ENCODE measurements around the gene THRAP3. TPM values are rescaled to one million over a fixed set of nuclear protein-coding genes. Genes with fewer than 3 reads are reported as not detected.

Gene THRAP3, protein sequence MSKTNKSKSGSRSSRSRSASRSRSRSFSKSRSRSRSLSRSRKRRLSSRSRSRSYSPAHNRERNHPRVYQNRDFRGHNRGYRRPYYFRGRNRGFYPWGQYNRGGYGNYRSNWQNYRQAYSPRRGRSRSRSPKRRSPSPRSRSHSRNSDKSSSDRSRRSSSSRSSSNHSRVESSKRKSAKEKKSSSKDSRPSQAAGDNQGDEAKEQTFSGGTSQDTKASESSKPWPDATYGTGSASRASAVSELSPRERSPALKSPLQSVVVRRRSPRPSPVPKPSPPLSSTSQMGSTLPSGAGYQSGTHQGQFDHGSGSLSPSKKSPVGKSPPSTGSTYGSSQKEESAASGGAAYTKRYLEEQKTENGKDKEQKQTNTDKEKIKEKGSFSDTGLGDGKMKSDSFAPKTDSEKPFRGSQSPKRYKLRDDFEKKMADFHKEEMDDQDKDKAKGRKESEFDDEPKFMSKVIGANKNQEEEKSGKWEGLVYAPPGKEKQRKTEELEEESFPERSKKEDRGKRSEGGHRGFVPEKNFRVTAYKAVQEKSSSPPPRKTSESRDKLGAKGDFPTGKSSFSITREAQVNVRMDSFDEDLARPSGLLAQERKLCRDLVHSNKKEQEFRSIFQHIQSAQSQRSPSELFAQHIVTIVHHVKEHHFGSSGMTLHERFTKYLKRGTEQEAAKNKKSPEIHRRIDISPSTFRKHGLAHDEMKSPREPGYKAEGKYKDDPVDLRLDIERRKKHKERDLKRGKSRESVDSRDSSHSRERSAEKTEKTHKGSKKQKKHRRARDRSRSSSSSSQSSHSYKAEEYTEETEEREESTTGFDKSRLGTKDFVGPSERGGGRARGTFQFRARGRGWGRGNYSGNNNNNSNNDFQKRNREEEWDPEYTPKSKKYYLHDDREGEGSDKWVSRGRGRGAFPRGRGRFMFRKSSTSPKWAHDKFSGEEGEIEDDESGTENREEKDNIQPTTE
- 43.3 and 72.5 TPM in 2 replicates for total RNA-seq

DNA sequence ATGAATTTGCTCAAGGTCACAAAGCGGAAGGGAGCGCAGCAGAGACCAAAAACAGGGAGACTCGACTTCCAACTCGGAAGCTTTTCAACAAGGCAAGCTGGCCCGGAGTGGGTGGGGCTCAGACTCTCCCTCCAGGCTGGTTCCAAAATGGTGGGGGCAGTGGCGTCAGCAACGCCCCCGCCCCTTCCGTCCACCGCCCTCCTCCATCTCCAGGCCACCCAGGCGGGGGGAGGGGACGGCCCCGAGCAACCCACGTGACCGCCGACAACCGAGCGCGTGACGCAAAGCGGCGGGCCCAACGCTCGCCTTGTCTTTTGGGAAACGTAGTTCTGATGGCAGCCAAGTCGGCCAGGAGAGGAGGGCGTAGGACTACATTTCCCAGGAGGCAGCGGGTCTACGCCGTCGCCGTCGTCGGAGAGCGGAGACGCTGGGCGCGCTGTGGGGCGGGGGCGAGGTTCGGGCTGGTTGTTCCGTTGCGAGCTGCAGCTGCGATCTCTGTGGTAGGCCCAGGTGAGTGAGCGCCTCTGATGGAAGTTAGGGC lies at the start of gene THRAP3:
Gene THRAP3 (plus strand): TSS at position 448 of the 541 bp plus-strand sequence. CDS start 58,121 bp downstream, outside the sequence.

DNA sequence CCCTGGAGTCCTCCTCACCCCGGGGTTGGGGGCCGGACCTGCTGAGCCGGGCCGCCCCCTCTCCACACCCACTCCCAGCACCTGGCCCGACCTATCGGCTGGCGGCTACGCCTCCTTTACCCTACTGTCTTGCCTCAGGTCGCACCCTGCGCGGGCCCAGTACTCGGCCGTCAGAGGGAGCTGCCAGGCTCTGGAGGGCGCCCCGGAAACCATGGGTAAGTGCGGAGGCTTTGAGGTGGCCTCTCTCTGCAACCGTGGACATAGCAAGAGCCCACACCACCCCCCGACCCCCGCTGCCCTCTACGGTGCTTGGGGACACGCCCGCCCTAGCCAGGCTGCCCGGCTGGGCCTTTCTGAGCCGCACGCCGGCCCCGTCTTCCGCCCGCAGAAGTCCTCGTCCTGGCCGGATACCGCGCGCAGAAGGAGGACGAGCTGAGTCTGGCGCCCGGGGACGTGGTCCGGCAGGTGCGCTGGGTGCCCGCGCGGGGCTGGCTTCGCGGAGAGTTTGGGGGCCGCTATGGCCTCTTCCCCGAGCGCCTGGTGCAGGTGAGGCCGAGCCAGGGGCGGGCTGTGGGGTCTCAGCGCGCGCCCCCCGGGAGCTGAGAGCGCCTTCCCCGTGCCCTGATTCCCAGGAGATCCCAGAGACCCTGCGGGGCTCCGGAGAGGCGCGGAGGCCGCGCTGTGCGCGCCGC lies 82.1 kb downstream of the THRAP3 start, which contains the start of gene SH3D21:
Gene SH3D21 (plus strand): TSS at position 159 of the 692 bp plus-strand sequence. CDS start 53 bp downstream, at position 212.

DNA sequence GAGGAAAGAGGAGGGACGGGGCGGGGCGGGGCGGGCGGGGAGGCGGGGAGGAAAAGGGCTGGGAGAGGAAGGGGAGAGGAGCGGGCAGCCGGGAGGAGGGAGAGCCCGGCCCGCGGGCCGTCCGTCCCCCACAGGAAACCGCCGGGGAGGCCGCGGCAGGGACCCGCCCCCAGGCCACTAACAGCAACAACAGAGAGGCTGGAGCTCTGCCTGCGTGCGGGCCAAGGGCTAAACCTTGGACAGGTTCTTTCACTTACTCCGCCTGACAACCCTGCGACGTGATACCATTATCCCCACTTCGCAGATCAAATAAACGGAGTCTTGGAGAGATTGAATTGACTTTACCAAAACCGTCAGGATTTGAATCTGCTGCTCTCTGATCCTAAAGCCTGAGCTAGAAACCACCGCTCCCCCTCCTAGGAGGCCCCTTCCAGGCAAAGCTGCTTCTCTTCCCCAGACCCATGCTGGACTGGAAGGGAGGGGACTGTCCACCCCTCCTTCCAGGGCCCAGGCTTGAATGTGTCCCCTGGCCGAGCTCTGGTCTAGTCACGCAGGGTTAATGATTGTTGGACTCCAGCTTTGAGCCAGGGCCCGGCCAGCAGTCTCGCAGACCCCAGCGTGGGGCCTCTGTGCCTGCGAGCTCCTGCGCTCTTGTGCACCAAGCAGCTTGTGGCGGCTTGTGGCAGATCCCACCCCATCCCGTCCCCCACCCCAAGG lies 99.6 kb downstream of the THRAP3 start, which contains the start of gene EVA1B:
Gene EVA1B (minus strand): TSS at position 10 of the 717 bp plus-strand sequence. CDS start 608 bp downstream, outside the sequence.

Other genes with a start within 250 kb of the THRAP3 start
- gene TEKT2, start 140.3 kb upstream of the THRAP3 start, total RNA-seq, result under 0.01 and 0.09 TPM in 2 replicates
- gene ADPRS, start 135.6 kb upstream of the THRAP3 start, total RNA-seq, result 18.7 and 21.0 TPM in 2 replicates
- 3.0 and 8.0 TPM in 2 replicates for gene COL8A2, start 99.2 kb upstream of the THRAP3 start, total RNA-seq
- 70.9 and 72.6 TPM in 2 replicates for gene TRAPPC3, start 75.0 kb upstream of the THRAP3 start, total RNA-seq
- gene MAP7D1, start 68.3 kb upstream of the THRAP3 start, total RNA-seq, result 53.5 and 54.1 TPM in 2 replicates
- gene SH3D21, start 81.9 kb downstream of the THRAP3 start, total RNA-seq, result 1.5 and 2.5 TPM in 2 replicates
- 113 and 186 TPM in 2 replicates for gene EVA1B, start 99.2 kb downstream of the THRAP3 start, total RNA-seq
- gene STK40, start 161.5 kb downstream of the THRAP3 start, total RNA-seq, result 9.6 and 11.5 TPM in 2 replicates
- 10.6 and 14.3 TPM in 2 replicates for gene LSM10, start 173.5 kb downstream of the THRAP3 start, total RNA-seq
- 12.0 and 15.3 TPM in 2 replicates for gene OSCP1, start 226.0 kb downstream of the THRAP3 start, total RNA-seq
- gene MRPS15, start 239.9 kb downstream of the THRAP3 start, total RNA-seq, result 31.9 and 59.6 TPM in 2 replicates